Measurements from ENCODE around the gene ADARB2. TPM values are rescaled to one million over a fixed set of nuclear protein-coding genes. Genes with fewer than 3 reads are reported as not detected.

ADARB2 gene
- total and polyA plus RNA-seq, 3 experiments from 2014 or later = not detected

DNA sequence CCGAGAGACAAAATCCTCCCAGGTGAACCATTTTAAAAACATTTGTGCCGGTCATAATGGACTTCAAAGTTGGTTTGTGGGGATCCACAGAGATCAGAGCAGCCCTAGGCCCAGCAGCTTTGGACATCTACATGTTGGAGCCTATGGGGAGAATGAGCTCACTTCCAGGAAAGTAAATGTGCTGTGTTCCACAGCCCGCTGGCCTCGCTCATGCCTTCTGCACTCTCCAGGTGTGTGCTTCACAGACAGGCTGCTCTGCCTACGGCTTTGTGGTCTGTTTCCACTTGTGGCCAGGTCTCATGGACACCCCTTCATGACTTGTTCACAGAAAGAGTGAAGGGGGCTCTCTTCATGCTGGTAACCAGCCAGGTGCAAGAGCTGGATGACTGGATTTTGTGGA, 141.6 kb downstream of the ADARB2 start:
- H3K27me3 ChIP-seq (ENCODE audit: insufficient read depth, low read length, poor library complexity, severe bottlenecking) = no peaks in the 10 kb centered on the region
- H3K27me3 Mint-ChIP-seq = peaks cover 9 to 11% of the 10 kb centered on the region in 2 donors
- H3K9me3 ChIP-seq (ENCODE audit: low read length) = no peaks in the 10 kb centered on the region
- no peaks in the 10 kb centered on the region for H3K36me3 Mint-ChIP-seq
- H3K27ac ChIP-seq (ENCODE audit: low read depth, low read length) = no peak overlapping the region
- H3K27ac Mint-ChIP-seq = no peak overlapping the region
- no peak overlapping the region for H3K4me3 ChIP-seq (ENCODE audit: low read length)
- POLR2A ChIA-PET = no interaction called here
- DNase-seq = no peak
- H3K4me1 Mint-ChIP-seq = no peaks in the 10 kb centered on the region
- H3K4me1 ChIP-seq (ENCODE audit: insufficient read depth, low read length) = no peaks in the 10 kb centered on the region
- peaks cover 0 to 2% (median 0%) of the 10 kb centered on the region in 5 donors for H3K9me3 Mint-ChIP-seq
- H3K36me3 ChIP-seq (ENCODE audit: insufficient read depth, low read length) = no peaks in the 10 kb centered on the region
- no peak overlapping the region for H3K4me3 Mint-ChIP-seq
- CTCF ChIA-PET = no interaction called here

DNA sequence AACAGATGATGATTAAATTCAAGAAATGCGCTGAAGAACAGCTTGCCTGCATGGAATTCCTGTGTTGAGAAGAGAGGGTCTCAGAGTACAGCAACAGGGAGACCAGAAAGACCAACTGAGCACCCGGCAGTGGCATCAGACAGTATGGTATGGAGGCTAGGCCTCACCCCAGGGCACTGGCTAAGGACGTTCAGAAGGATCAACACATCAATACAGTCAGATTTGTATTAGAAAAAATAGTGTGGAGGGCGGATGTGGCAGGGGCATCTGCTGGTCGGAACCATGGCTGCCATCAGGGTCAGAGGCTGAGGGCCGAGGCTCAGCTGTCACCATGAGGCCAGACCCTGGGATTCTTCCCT, 142.1 kb downstream of the ADARB2 start:
- ChIA-PET CTCF (no interaction called here), POLR2A (no interaction called here)
- H3K36me3 Mint-ChIP-seq = no peaks in the 10 kb centered on the region
- H3K27ac Mint-ChIP-seq = no peak overlapping the region
- H3K36me3 ChIP-seq (ENCODE audit: insufficient read depth, low read length) = no peaks in the 10 kb centered on the region
- no peak overlapping the region for H3K4me3 ChIP-seq (ENCODE audit: low read length)
- H3K27me3 Mint-ChIP-seq = peaks cover 11 to 12% of the 10 kb centered on the region in 2 donors
- no peaks in the 10 kb centered on the region for H3K4me1 Mint-ChIP-seq
- H3K4me3 Mint-ChIP-seq = no peak overlapping the region
- no peak overlapping the region for H3K27ac ChIP-seq (ENCODE audit: low read depth, low read length)
- no peaks in the 10 kb centered on the region for H3K4me1 ChIP-seq (ENCODE audit: insufficient read depth, low read length)
- H3K9me3 Mint-ChIP-seq = peaks cover 0 to 2% (median 0%) of the 10 kb centered on the region in 5 donors
- H3K9me3 ChIP-seq (ENCODE audit: low read length) = no peaks in the 10 kb centered on the region
- DNase-seq = no peak
- no peaks in the 10 kb centered on the region for H3K27me3 ChIP-seq (ENCODE audit: insufficient read depth, low read length, poor library complexity, severe bottlenecking)

GRCh38 chr10:1594372-1595241, 142.7 kb downstream of the ADARB2 start:
- POLR2A ChIA-PET = no interaction called here
- no peak overlapping the region for H3K4me3 ChIP-seq (ENCODE audit: low read length)
- peak overlapping the region in 1 of 7 donors; percentile 62 for H3K4me3 Mint-ChIP-seq
- CTCF ChIA-PET = no interaction called here
- no peaks in the 10 kb centered on the region for H3K36me3 ChIP-seq (ENCODE audit: insufficient read depth, low read length)
- H3K27me3 Mint-ChIP-seq = peaks cover 11 to 12% of the 10 kb centered on the region in 2 donors
- H3K4me1 Mint-ChIP-seq = no peaks in the 10 kb centered on the region
- DNase-seq = no peak
- no peak overlapping the region for H3K27ac Mint-ChIP-seq
- H3K27ac ChIP-seq (ENCODE audit: low read depth, low read length) = no peak overlapping the region
- H3K9me3 Mint-ChIP-seq = peaks cover 0 to 2% (median 0%) of the 10 kb centered on the region in 5 donors
- no peaks in the 10 kb centered on the region for H3K4me1 ChIP-seq (ENCODE audit: insufficient read depth, low read length)
- no peaks in the 10 kb centered on the region for H3K27me3 ChIP-seq (ENCODE audit: insufficient read depth, low read length, poor library complexity, severe bottlenecking)
- H3K36me3 Mint-ChIP-seq = no peaks in the 10 kb centered on the region
- no peaks in the 10 kb centered on the region for H3K9me3 ChIP-seq (ENCODE audit: low read length)

DNA sequence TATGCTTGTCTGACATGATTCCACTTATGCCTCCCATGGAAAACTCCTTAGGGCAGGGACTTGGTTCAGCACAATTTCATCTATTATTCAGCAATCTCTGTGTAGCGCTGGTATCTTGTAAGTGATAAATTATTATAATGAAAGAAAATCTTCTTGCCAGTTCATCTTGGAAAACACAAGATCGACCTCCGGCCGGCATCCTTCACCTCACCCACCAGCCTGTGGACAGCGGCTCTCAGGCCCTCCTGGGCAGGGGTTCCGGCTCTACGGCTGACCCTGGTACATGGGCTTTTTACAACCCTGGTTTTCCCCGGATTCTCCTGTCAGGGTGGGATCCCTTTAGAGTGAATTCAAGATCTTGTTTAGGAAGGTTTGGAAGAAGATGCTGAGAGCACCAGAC, 145.6 kb downstream of the ADARB2 start:
- Histone ChIP-seq H3K4me1 (ENCODE audit: insufficient read depth, low read length) (no peaks in the 10 kb centered on the region), H3K36me3 (ENCODE audit: insufficient read depth, low read length) (no peaks in the 10 kb centered on the region), H3K27me3 (ENCODE audit: insufficient read depth, low read length, poor library complexity, severe bottlenecking) (no peaks in the 10 kb centered on the region), H3K27ac (ENCODE audit: low read depth, low read length) (no peak overlapping the region), H3K4me3 (ENCODE audit: low read length) (no peak overlapping the region), H3K9me3 (ENCODE audit: low read length) (no peaks in the 10 kb centered on the region)
- Mint-ChIP-seq H3K9me3 (peaks cover 0 to 6% (median 0%) of the 10 kb centered on the region in 5 donors), H3K4me3 (no peak overlapping the region), H3K27ac (no peak overlapping the region), H3K36me3 (peaks cover 0 to 3% (median 0%) of the 10 kb centered on the region in 3 donors), H3K27me3 (peaks cover 11 to 12% of the 10 kb centered on the region in 2 donors), H3K4me1 (no peaks in the 10 kb centered on the region)
- no peak for DNase-seq
- CTCF ChIA-PET = no interaction called here
- POLR2A ChIA-PET = no interaction called here

GRCh38 chr10:1591045-1591444, 146.3 kb downstream of the ADARB2 start:
- H3K27me3 ChIP-seq (ENCODE audit: insufficient read depth, low read length, poor library complexity, severe bottlenecking) = no peaks in the 10 kb centered on the region
- Mint-ChIP-seq H3K9me3 (peaks cover 0 to 6% (median 0%) of the 10 kb centered on the region in 5 donors), H3K4me3 (no peak overlapping the region), H3K4me1 (no peaks in the 10 kb centered on the region), H3K36me3 (peaks cover 0 to 3% (median 0%) of the 10 kb centered on the region in 3 donors), H3K27ac (no peak overlapping the region), H3K27me3 (peaks cover 7 to 11% of the 10 kb centered on the region in 2 donors)
- H3K27ac ChIP-seq (ENCODE audit: low read depth, low read length) = no peak overlapping the region
- H3K9me3 ChIP-seq (ENCODE audit: low read length) = no peaks in the 10 kb centered on the region
- no peak for DNase-seq
- H3K36me3 ChIP-seq (ENCODE audit: insufficient read depth, low read length) = no peaks in the 10 kb centered on the region
- no peaks in the 10 kb centered on the region for H3K4me1 ChIP-seq (ENCODE audit: insufficient read depth, low read length)
- no peak overlapping the region for H3K4me3 ChIP-seq (ENCODE audit: low read length)
- POLR2A ChIA-PET = no interaction called here
- CTCF ChIA-PET = no interaction called here

DNA sequence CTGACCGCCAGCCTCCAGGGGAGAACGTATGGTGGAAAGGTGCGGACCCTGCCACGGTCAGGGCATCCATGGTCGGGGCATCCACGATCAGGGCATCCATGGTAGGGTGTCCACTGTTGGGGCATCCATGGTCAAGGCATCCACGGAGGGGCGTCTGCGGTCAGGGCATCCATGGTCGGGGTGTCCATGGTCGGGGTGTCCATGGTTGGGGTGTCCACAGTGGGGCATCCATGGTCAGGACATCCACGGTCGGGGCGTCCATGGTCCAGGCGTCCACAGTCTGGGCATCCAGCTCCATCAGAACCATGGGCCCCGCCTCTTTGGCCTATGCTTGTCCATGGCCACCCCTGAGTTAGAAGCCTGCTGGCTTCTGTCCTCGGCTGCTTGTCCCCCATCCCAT, 148.1 kb downstream of the ADARB2 start:
- POLR2A ChIA-PET = no interaction called here

GRCh38 chr10:1582739-1583138, 154.6 kb downstream of the ADARB2 start:
- H3K36me3 ChIP-seq (ENCODE audit: insufficient read depth, low read length) = no peaks in the 10 kb centered on the region
- H3K27me3 ChIP-seq (ENCODE audit: insufficient read depth, low read length, poor library complexity, severe bottlenecking) = no peaks in the 10 kb centered on the region
- no peak overlapping the region for H3K4me3 Mint-ChIP-seq
- H3K9me3 ChIP-seq (ENCODE audit: low read length) = no peaks in the 10 kb centered on the region
- H3K27ac ChIP-seq (ENCODE audit: low read depth, low read length) = no peak overlapping the region
- POLR2A ChIA-PET = no interaction called here
- no peak overlapping the region for H3K27ac Mint-ChIP-seq
- CTCF ChIA-PET = no interaction called here
- H3K4me1 ChIP-seq (ENCODE audit: insufficient read depth, low read length) = no peaks in the 10 kb centered on the region
- DNase-seq = no peak
- H3K36me3 Mint-ChIP-seq = peaks cover 0 to 1% (median 0%) of the 10 kb centered on the region in 3 donors
- H3K4me3 ChIP-seq (ENCODE audit: low read length) = no peak overlapping the region
- H3K27me3 Mint-ChIP-seq = peaks cover 0 to 3% of the 10 kb centered on the region in 2 donors
- no peaks in the 10 kb centered on the region for H3K4me1 Mint-ChIP-seq
- peaks cover 0 to 4% (median 0%) of the 10 kb centered on the region in 5 donors for H3K9me3 Mint-ChIP-seq

More for the DNA sequence above, 148.1 kb downstream of the ADARB2 start:
- Mint-ChIP-seq H3K27ac (no peak overlapping the region), H3K27me3 (peaks cover 3 to 7% of the 10 kb centered on the region in 2 donors), H3K4me1 (no peaks in the 10 kb centered on the region), H3K9me3 (peaks cover 0 to 6% (median 0%) of the 10 kb centered on the region in 5 donors), H3K36me3 (peaks cover 0 to 3% (median 0%) of the 10 kb centered on the region in 3 donors), H3K4me3 (no peak overlapping the region)
- Histone ChIP-seq H3K4me3 (ENCODE audit: low read length) (no peak overlapping the region), H3K27ac (ENCODE audit: low read depth, low read length) (no peak overlapping the region), H3K27me3 (ENCODE audit: insufficient read depth, low read length, poor library complexity, severe bottlenecking) (no peaks in the 10 kb centered on the region), H3K36me3 (ENCODE audit: insufficient read depth, low read length) (no peaks in the 10 kb centered on the region), H3K9me3 (ENCODE audit: low read length) (no peaks in the 10 kb centered on the region), H3K4me1 (ENCODE audit: insufficient read depth, low read length) (no peaks in the 10 kb centered on the region)
- no peak for DNase-seq
- CTCF ChIA-PET = no interaction called here

GRCh38 chr10:1581189-1581588, 156.1 kb downstream of the ADARB2 start:
- no peaks in the 10 kb centered on the region for H3K27me3 ChIP-seq (ENCODE audit: insufficient read depth, low read length, poor library complexity, severe bottlenecking)
- H3K27ac Mint-ChIP-seq = no peak overlapping the region
- DNase-seq = no peak
- peaks cover 0 to 3% of the 10 kb centered on the region in 2 donors for H3K27me3 Mint-ChIP-seq
- ChIA-PET CTCF (no interaction called here), POLR2A (no interaction called here)
- no peak overlapping the region for H3K4me3 Mint-ChIP-seq
- H3K4me1 ChIP-seq (ENCODE audit: insufficient read depth, low read length) = no peaks in the 10 kb centered on the region
- no peak overlapping the region for H3K27ac ChIP-seq (ENCODE audit: low read depth, low read length)
- H3K9me3 Mint-ChIP-seq = no peaks in the 10 kb centered on the region
- no peaks in the 10 kb centered on the region for H3K4me1 Mint-ChIP-seq
- H3K9me3 ChIP-seq (ENCODE audit: low read length) = no peaks in the 10 kb centered on the region
- H3K36me3 ChIP-seq (ENCODE audit: insufficient read depth, low read length) = no peaks in the 10 kb centered on the region
- no peaks in the 10 kb centered on the region for H3K36me3 Mint-ChIP-seq
- H3K4me3 ChIP-seq (ENCODE audit: low read length) = no peak overlapping the region
